HK-2 (cell line): ENCODE results near the gene SLC6A8.
"Not testable (repeated sequence)": the region's sequence is repeated elsewhere in the genome, so short reads cannot be mapped to it uniquely, and the experiment has no call there.

ENCODE experiments used
- DNase-seq: peaks from one replicate; pipeline ENCODE4 v3.0.0-alpha.2; 2018; ENCODE audit not compliant: unreplicated experiment

The SLC6A8 gene

DNA sequence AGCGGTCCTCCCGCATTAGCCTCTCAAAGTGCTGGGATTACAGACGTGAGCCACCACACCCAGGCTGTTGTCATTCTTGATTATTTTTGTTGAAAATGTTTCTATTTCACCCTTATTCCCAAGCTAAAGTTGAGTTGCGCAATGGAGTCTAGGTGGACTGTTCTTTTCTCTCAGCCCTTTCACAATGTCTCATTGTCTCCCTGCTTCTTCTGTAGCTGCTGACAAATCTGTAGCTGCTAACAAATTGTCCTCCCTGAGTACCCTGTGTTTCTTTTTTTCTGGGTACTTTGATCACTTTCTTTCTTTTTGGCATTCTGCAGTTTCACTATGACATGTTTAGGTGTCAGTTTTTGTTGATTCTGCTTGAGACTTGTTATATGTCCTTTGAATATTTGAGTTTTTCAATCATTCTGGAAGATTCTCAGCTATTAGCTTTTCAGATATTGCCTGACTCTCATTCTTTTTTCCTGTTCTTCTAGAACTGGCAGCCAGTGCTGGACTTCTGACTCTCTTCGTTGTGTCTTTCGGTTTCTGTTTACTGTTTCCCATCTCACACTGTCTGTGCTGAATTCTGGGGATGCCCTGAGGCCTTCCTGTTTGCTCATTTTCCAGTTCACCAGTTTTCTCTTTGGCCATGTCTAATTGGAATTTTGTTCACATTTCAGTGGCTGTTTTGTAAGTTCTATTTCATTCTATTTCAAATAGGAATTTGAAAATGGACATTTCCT lies 43.6 kb downstream of the SLC6A8 start:
- DNase-seq = no peak

DNA sequence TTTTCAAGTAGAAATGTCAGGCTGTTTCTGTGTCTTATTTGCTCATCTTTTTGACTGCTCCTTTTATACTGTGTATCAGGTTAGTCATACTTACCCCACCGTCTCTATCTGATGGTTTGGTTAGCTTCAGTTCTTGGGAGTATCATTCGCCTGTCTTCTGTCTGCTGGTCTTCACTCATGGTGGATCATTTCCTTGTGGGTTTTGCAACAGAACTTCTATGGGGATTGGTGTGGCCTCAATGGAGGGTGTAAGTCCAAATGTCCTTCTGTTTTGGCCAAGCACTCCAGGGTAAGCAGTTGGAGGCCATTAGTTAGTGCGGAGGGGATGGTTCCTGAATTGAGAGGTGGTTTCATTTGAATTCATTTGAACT lies 44.1 kb downstream of the SLC6A8 start:
- no peak for DNase-seq

DNA sequence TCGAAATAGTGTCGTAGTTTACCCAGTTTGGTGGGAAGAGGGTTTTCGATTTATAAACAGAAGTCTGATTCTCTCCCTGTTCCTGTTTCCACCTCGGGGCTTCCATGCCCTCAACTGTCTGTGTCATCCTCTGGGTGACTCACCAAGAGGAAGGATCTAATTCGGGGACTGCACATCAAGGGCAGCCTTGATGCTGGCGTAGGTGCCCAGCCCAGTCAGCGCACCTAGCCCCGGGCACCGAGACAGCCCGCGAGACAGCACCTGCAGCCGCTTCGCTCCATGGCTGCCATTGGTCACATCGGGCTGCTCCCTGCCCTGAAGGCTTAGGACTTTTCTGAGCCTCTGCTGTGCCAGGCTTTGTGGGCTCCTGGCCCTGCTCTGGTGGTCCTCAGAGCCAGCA lies 44.7 kb downstream of the SLC6A8 start:
- no peak for DNase-seq

DNA sequence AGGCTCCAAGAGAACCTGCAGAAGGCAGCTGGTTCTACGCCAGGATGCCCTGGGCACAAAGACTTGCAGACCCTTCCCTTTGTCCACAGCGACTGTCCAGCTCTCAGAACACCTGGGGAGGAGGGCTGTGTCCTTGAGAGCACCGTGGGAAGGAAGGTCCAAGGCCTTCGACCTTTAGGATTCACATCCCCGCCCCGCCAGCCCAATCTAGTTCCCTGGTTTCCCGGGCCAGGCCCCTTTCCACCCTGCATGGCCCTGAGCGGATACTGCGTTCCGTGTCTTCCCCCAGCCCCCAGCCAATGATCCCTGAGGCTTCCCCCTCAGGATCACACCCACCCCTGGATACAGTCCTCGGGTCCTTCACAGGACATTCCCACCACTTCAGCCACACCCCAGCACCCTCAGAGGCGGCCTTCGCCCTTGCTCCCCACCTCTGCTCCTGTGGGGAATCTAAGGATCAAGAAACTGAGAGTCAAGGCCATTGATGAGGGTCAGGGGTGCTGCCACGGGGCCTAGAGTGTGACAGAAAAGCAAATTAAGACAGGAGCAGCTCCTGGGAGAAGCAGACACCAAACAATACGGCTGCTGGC lies 46.0 kb downstream of the SLC6A8 start:
- DNase-seq = no peak

DNA sequence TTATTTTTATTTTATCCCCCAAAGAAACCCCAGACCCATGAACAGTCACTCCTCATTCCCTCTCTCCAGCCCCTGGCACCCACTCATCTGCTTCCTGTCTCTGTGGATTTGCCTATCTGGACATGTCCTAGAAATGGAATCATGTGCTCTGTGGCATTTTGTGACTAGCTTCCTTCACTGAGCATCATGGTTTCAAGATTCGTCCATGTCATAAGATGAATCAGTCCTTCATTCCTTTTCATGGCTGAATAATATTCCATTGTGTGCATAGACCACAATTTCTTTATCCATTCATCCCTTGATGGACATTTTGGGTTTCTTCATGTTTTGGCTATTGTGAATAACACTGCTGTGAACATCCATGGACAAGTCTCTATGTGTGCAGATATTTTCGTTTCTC lies 47.1 kb downstream of the SLC6A8 start:
- no peak for DNase-seq

DNA sequence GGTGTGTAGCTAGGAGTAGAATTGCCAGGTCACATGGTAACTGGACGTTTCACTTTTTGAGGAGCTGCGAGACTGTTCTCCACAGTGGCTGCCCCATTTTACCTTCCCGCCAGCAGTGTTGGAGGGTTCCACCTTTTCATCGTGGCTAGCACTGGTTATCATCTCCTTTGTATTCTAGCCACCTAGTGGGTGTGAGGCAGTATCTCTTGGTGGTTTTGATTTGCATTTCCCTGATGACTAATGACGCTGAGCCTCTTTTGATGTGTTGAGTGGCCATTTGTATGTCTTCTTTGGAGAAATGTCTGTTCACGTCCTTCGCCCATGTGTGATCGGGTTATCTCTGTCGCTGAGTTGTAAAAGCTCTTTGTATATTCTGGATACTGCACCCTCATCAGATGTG lies 47.5 kb downstream of the SLC6A8 start:
- DNase-seq = no peak

DNA sequence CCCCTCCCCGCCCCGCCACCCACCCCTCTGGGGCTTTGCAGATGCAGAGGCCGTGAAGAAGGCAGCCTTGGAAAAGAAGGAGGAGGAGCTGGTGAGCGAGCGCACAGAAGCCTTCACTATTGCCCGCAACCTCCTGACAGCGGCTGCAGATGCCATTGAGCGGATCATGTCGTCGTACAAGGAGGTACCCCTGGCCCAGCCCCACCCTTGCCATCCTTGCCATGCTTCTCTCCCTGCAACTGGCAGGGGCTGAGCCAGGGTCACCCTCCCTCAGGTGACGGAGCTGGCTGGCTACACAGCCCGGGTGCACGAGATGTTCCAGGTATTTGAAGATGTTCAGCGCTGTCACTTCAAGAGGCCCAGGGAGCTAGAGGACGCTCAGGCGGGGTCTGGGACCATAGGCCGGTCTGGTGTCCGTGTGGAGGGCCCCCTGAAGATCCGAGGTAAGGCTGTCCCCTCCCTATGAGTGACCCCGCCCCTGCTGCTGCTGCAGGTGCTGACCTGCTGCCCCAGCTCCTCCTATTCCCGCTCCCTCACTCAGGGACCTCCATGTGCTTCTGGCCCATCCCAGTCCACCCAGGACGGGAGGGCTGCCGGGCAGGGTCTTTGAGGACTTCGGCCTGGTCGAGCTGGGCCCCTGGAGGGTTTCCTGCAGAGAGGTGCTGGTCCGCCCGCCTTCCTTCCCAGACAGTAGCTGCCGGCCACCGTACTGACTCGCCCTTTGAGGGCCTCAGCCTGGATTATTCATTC lies 48.5 kb downstream of the SLC6A8 start:
- DNase-seq = no peak

DNA sequence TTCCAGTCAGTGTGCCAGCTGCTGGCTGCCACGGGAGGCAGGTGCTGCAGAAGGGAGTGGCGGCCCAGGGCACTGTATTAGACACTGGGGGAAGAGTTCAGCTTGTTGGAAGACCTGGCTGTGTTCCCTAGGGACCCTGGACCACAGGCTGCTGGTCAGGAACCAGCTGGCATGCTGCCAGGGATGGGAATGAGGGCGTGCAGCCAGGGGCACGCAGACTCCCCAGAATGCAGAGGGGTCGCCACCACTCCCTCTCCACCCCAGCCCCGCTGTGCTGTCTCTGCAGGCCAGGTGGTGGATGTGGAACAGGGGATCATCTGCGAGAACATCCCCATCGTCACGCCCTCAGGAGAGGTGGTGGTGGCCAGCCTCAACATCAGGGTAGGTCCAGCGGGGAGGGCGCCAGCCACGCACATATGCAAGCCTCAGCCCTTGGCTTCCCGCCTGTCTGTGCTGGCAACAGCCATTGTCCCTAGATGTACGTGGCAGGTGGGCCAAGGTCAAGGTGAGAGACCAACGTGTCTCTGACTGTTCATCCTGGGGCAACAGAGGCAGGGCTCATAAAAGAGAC lies 49.2 kb downstream of the SLC6A8 start:
- DNase-seq = no peak

DNA sequence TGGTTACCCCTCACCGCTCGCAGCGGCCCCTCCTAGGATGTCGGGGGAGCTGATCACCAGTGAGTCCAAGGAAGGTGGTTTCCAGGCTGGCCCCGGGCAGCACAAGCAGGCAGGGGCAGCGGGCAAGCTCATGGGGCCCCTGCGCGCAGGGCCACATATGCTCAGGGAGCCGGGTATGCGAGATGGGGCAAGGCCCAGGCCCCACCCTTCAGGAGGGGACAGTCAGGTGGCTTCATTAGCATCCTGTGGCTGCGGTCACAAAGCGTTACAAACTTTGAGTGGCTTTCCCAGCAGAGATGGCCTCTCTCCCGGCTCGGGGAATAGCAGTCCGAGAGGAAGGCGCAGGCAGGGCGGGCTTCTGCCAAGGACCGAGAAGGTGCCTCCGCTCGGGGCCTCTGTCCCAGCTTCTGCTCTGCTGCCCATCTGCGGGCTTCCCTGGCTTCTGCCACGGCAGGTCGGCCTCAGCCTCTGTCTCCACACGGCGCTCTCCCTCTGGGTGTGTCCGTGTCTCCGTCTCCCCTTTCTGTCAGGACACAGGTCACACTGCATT lies 50.4 kb downstream of the SLC6A8 start:
- DNase-seq = no peak

DNA sequence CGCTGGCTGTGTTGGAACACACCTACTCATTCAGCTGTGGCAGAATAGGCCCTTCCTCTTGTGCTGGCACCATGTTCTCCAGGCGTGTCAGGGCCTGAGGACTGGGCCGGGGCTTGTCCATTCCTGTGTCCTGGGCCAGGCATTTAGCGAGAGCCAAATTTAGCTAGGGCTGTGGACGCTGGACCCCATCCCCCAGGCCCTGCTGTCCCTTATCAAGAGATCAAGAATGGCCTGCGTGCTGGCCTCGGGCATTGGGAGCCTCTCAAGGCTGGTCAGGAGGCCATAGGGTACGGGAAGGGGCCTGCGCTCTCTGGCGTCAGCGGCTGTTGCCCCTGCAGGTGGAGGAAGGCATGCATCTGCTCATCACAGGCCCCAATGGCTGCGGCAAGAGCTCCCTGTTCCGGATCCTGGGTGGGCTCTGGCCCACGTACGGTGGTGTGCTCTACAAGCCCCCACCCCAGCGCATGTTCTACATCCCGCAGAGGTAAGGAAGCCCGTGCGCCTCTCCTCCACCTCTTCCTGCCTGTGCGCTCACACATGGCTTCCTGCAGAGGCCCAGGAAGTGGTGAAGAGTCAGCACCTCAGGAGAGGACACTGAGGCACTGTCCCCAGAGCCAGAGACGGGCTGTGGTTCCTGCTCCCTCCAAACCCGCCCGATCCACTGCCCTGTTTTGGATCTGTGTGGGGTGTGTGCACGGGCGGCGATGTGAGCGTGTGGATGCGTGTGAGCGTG lies 52.2 kb downstream of the SLC6A8 start:
- no peak for DNase-seq

DNA sequence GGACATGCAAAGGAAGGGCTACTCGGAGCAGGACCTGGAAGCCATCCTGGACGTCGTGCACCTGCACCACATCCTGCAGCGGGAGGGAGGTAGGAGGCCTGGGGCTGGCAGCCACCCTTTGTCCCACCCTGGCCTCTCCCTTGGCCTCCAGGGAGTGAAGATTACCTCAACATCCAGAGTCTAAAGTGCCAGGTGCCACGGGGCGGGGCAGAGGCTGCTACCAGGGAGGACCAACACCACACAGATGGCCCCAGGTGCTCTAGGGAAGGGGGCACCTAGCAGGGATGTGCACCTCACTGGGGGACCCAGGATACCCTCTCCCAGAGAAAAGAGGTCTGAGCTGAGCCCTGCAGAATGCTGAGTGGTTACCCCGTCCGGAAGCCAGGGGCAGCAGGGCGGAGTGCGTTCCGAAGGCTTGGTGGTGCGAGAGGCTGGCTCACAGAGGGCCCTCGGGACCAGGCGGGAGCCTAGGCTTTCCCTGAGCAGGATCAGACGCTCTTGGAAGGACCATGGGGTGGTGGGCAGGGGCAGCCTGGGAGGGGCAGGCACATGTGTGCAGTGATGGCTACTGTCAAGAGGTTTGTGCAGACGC lies 53.0 kb downstream of the SLC6A8 start:
- DNase-seq = no peak

DNA sequence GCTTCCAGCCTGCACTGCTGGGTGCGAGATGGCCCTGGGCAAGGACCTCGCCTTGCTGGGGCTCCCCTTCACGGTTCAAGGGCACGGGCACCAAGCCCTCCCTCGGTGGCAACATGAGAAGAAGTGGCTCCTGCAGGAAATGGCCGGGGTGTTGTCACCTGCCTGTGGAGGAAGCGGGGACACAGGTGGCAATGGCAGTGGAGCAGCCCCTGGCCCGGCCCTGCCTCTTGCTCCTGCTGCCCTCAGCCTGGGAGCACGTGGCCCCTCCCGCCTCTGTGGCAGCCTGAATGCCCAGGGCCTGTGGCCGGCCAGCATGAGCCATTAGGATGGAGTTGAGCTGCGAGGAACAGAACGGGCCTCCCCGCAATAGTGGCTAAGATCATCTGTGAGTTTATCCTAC lies 53.7 kb downstream of the SLC6A8 start:
- no peak for DNase-seq

DNA sequence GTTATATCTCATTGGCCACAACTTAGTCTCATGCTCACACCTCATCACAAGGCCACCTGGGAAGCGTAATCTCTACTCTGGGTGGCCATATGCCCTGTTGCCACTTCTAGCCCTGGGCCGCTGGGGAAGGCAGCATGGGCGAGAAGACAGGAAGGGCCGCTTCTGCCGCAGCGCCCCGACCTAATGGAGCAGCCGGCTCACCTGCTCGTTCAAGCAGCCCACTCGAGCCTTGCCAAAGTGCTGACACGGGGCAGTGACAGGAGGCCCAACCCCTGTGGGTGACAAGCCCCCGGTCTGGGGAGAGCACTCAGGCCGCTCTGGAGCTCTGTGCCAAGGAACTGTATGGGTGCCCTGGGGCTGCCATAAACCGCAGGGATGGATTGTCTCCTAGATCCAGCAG lies 54.4 kb downstream of the SLC6A8 start:
- not testable (repeated sequence) for DNase-seq

DNA sequence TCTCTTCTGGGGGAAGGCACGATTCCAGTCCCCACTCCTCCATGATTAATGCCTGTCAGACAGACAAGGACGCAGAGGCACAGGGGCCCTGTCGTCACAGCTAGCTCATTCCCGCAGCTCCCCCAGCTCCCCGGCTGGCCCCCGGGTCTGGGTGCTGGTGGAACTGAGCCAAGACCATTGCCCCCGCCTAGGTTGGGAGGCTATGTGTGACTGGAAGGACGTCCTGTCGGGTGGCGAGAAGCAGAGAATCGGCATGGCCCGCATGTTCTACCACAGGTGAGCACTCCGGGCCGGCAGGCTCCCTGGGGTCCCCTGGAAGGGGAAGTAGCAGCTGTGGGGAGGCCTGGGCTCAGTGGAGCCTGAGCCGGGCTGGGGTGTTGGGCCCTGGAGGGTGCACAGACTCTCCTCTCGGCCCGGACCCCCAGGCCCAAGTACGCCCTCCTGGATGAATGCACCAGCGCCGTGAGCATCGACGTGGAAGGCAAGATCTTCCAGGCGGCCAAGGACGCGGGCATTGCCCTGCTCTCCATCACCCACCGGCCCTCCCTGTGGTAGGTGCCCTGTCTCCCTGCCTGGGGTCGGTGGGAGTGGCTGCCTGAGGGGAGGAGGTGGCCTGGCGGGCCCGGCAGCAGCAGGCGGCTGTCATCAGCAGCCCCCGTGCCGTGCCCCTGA lies 55.2 kb downstream of the SLC6A8 start:
- DNase-seq = not testable (repeated sequence)

DNA sequence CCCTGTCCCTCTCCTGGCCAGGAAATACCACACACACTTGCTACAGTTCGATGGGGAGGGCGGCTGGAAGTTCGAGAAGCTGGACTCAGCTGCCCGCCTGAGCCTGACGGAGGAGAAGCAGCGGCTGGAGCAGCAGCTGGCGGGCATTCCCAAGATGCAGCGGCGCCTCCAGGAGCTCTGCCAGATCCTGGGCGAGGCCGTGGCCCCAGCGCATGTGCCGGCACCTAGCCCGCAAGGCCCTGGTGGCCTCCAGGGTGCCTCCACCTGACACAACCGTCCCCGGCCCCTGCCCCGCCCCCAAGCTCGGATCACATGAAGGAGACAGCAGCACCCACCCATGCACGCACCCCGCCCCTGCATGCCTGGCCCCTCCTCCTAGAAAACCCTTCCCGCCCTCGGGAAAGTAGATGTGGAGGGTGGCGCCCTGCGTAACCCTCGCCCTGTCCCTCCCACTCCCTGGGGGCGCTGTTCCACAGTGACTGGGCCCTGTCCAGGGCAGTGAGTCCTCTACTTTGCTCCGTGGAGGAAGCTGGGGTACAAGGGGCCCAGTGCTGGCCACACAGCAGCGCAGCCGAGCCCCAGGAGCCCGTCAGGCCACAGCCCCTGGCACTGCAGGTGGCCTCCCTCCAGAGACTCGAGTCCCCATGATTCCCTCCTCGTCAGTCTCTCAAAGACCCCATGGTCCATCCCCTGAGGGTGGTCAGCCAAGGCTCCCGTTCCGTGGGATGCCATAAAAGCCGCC lies 55.9 kb downstream of the SLC6A8 start:
- DNase-seq = not testable (repeated sequence)

DNA sequence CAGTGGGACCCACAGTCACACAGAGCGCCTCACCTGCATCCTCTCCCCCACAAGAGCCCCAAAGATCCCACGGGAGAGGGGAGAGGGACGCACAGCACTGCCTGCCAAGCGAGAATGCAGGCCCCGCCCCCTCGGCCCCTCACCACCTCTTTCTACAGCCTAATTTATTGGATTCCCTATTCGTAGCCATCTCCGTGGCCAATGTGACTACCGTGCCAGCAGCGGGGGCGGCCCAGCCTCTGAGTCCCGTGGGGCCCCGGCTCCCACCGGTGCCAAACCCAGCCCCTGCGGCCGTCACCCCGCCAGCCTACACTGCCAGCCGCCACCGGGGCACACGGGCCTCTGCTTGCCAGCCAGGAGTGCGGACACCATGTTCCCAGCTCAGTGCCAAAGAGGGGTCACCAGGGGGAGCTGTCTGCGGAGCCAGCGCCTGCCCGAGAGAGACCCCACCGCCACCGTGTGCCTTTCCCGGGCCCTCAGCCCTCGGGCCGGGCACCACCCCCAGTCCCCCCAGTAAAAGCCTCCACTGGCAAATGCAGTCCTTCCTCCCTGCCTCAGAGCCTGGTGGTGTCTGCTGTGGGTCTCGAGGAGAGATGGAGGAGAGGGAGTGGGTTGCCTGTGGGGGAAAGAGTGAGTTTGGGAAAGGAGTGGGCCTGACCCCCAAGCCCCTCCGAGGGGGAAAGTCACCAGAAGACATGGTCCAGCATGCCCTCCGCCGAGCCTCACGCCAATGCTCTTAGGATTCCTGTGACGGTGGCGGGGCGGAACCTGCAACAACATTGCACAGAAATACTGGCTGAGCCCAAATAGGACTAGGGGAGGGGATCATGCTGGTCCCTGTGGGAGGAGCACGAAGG lies 56.7 kb downstream of the SLC6A8 start:
- no peak for DNase-seq

DNA sequence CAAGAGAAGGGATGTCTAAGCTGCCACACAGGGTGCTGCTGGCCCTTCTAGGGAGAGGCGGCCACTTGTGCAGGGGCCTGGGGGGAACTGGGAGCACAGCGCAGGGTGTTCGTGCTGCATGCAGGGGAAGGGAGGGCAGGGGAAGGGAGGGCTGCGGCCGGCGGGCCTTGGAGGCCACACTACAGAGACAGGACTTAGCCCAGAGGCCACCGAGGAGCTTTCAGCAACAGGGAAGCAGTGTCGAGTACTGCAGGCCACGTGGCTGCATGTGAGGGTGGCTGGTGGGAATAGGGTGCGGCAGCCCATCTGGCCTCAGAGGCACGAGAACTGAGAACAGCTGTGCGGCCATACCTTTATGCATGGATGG lies 57.3 kb downstream of the SLC6A8 start:
- not testable (repeated sequence) for DNase-seq
